Upper lobe of right lung (tissue), 1 donor: ENCODE measurements around the gene EPB41L2. TPM values are rescaled to one million over a fixed set of nuclear protein-coding genes. Genes with fewer than 3 reads are reported as not detected.

ENCODE experiments used
- ATAC-seq: fragments of 200-7000 bp; cut with Tn5 transposase; one replicate; pipeline ENCODE4 v1.9.1; 2020; ENCODE audit warnings: mild to moderate bottlenecking, moderate library complexity
- DNase-seq: peaks from one replicate; pipeline ENCODE4 v3.0.0-alpha.2; 2020
- H3K27ac ChIP-seq: fragments of 200-600 bp; one replicate; pipeline ENCODE4 v1.8.0; 2022
- H3K27me3 ChIP-seq: fragments of 200-600 bp; one replicate; pipeline ENCODE4 v1.8.0; 2022; ENCODE audit warnings: mild to moderate bottlenecking
- H3K36me3 ChIP-seq: fragments of 200-600 bp; one replicate; pipeline ENCODE4 v1.8.0; 2022
- H3K4me1 ChIP-seq: fragments of 200-600 bp; one replicate; pipeline ENCODE4 v1.8.0; 2022
- H3K4me3 ChIP-seq: fragments of 200-600 bp; one replicate; pipeline ENCODE4 v1.8.0; 2022; ENCODE audit warnings: mild to moderate bottlenecking
- H3K9me3 ChIP-seq: fragments of 200-600 bp; one replicate; pipeline ENCODE4 v1.8.0; 2022
- intact Hi-C: fragments of 100-400 bp; cut with DNase I; formaldehyde crosslinking; loops from one replicate; pipeline ENCODE4 v1.11.0; 2022
- total RNA-seq: library from RNA; stranded (reverse); fragmentation: NEBNext Ultra II Directional; extraction: Animal tissue kit (Norgen Biotek cat#: 25700); gene quantifications from one replicate; pipeline ENCODE4 v1.2.1, GENCODE V29; 2021
- TF ChIP-seq, protein P1 (sequence below): fragments of 200-600 bp; IDR thresholded peaks from one replicate; pipeline ENCODE4 v1.8.0; 2022; ENCODE audit warnings: antibody characterized with exemption
- donor health status: DM: no; HTN: yes; CAD: no; lungs with severe emphysema.

The EPB41L2 gene
- total RNA-seq, 1 donor from 2014 or later = 174 TPM

DNA sequence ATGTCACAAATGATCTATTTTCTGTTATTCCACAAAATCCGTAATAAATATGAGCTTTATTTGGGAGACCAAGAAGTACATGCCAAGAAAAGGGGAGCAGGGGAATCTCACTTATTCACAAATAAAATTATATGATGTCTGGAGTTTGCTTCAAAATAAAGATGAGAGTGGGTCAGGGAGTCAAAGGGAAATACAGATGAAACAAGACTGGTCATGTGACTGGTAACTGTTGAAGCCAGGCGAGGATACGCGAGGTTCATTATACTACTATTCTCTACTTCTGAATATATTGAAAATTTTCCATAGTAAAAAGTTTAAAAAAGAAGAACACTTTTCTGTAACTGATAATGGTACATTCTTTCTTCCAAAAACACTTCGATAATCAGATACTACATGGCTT lies 14.6 kb downstream of the EPB41L2 start:
- TF ChIP-seq, protein P1, sequence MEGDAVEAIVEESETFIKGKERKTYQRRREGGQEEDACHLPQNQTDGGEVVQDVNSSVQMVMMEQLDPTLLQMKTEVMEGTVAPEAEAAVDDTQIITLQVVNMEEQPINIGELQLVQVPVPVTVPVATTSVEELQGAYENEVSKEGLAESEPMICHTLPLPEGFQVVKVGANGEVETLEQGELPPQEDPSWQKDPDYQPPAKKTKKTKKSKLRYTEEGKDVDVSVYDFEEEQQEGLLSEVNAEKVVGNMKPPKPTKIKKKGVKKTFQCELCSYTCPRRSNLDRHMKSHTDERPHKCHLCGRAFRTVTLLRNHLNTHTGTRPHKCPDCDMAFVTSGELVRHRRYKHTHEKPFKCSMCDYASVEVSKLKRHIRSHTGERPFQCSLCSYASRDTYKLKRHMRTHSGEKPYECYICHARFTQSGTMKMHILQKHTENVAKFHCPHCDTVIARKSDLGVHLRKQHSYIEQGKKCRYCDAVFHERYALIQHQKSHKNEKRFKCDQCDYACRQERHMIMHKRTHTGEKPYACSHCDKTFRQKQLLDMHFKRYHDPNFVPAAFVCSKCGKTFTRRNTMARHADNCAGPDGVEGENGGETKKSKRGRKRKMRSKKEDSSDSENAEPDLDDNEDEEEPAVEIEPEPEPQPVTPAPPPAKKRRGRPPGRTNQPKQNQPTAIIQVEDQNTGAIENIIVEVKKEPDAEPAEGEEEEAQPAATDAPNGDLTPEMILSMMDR = no peak
- no peaks in the 10 kb centered on the region for H3K27me3 ChIP-seq
- no peak overlapping the region for H3K4me3 ChIP-seq
- intact Hi-C loops = no loop called here
- H3K36me3 ChIP-seq = no peaks in the 10 kb centered on the region
- H3K9me3 ChIP-seq = no peaks in the 10 kb centered on the region
- DNase-seq (no peak), ATAC-seq (no peak)
- H3K4me1 ChIP-seq = no peaks in the 10 kb centered on the region
- no peak overlapping the region for H3K27ac ChIP-seq

GRCh38 chr6:131045139-131045538 lies 17.9 kb downstream of the EPB41L2 start:
- ATAC-seq (no peak), DNase-seq (no peak)
- intact Hi-C loops = no loop called here
- Histone ChIP-seq H3K4me1 (peaks cover 3% of the 10 kb centered on the region), H3K27me3 (no peaks in the 10 kb centered on the region), H3K4me3 (no peak overlapping the region), H3K36me3 (no peaks in the 10 kb centered on the region), H3K27ac (no peak overlapping the region), H3K9me3 (no peaks in the 10 kb centered on the region)
- TF ChIP-seq, protein P1 = no peak

DNA sequence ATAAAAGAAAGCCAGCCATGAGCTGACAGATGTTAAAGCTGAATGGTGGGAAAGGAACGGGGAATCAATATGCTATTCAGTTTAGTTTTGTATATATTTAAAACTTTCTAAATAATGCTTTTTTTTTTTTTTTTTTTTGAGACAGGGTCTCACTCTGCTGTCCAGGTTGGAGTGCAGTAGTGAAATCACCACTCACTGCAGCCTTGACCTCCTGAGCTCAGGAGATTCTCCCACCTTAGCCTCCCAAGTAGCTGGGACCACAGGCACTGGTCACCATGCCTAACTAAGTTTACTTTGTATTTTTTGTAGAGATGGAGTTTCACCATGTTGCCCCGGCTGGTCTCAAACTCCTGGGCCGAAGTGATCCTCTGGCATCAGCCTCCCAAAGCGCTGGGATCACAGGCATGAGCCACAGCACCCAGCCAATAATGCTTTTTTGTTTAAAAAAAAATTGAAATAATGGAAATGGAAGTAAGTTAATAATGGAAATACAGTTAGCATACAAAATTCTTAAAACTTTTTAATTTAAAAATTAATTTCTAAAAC lies 19.1 kb downstream of the EPB41L2 start:
- Histone ChIP-seq H3K27ac (no peak overlapping the region), H3K36me3 (no peaks in the 10 kb centered on the region), H3K4me1 (peaks cover 3% of the 10 kb centered on the region), H3K27me3 (no peaks in the 10 kb centered on the region), H3K9me3 (no peaks in the 10 kb centered on the region), H3K4me3 (no peak overlapping the region)
- DNase-seq (no peak), ATAC-seq (no peak)
- intact Hi-C loops = no loop called here
- TF ChIP-seq, protein P1 = no peak

- ATAC-seq = no peak
- H3K27ac ChIP-seq = no peak overlapping the region
Observed at GRCh38 chr6:131042664-131043063, 20.4 kb downstream of the EPB41L2 start.

DNA sequence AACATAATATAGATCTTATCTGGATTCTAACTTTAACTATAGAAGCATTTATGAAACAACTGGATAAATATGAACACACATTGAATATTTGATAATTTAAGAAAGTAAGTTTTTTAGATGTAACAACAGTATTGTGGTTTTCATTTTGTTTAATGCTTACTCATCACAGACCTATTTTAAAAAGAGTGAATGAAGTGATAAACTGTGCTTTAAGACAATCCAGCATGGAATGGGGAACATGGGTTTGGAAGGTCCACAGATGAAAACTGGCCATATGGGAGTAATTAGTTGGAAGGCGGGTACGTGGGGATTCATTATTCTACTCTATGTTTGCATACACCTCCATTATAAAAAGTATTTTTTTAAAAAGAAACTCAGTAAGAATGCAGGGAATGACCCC lies 21.2 kb downstream of the EPB41L2 start:
- H3K27ac ChIP-seq = no peak overlapping the region
- no peak for ATAC-seq

More at GRCh38 chr6:131042664-131043063, 20.4 kb downstream of the EPB41L2 start:
- intact Hi-C loops = no loop called here
- TF ChIP-seq, protein P1 = no peak
- no peaks in the 10 kb centered on the region for H3K27me3 ChIP-seq
- no peaks in the 10 kb centered on the region for H3K36me3 ChIP-seq
- no peak for DNase-seq
- H3K4me1 ChIP-seq = peaks cover 3% of the 10 kb centered on the region
- no peak overlapping the region for H3K4me3 ChIP-seq
- H3K9me3 ChIP-seq = no peaks in the 10 kb centered on the region

More for the DNA sequence above, 21.2 kb downstream of the EPB41L2 start:
- intact Hi-C loops = no loop called here
- Histone ChIP-seq H3K36me3 (no peaks in the 10 kb centered on the region), H3K9me3 (no peaks in the 10 kb centered on the region), H3K27me3 (no peaks in the 10 kb centered on the region), H3K4me1 (peaks cover 3% of the 10 kb centered on the region), H3K4me3 (no peak overlapping the region)
- TF ChIP-seq, protein P1 = no peak
- no peak for DNase-seq
